SH-SY5Y (cell line): Measurements from ENCODE around the gene SYT15.

ENCODE experiments used
- GATA2 ChIP-seq: IDR thresholded peaks from 2 replicates; pipeline ENCODE4 v1.6.1; 2011; ENCODE audit warnings: mild to moderate bottlenecking, low read depth, low read length
- GATA3 ChIP-seq: IDR thresholded peaks from 2 replicates; pipeline ENCODE4 v1.6.1; 2011; ENCODE audit warnings: low read depth, mild to moderate bottlenecking, low read length, moderate library complexity

DNA sequence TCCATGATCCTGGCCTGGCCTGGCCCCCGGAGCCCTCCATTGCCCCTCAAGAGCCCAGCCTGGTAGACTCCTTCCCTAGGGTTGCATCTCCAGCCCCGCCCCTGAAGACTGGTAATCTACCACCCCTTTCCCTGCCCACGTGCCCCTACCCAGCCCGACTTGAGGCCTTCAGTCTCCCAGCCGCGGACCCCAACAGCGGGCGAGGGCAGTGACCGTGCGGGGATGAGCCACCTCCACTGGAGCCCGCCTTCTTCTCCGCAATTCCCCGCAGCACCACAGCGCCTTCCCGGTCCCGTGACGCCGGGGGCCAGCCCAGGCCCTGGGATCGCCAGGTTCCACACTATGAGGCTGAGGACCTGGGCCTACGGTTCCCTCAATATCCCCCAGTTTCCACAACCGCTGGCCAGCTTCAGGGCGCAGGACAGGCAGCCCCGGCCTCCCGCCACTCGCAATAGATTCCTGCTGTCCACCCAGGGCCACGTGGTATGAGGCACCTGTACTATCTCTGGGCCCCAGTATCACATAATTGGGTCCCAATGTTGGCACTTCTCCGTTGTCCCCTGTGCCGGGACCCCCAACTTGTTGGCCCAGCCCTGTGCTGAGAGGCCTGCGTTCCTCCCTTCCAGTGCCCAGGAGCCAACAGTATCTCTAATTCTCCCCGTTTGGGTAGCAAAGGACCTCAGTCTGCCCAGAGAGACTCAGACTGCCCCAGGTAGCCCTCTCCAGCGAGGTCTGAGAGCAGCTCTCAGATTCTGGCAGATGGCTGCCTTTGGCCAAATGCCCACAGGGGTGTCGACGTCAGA, 21.4 kb upstream of the SYT15 start:
- no peak for TF ChIP-seq GATA2
- TF ChIP-seq GATA3: no peak
